H1 (cell line): ENCODE measurements around the gene C16orf54.

Source experiments
- FOSL1 ChIP-seq: IDR thresholded peaks from 2 replicates; pipeline ENCODE4 v1.6.1; 2011; ENCODE audit warnings: mild to moderate bottlenecking, low read depth, low read length, moderate library complexity; ENCODE audit not compliant: insufficient read depth
- JUN ChIP-seq: IDR thresholded peaks from 2 replicates; pipeline ENCODE4 v1.6.1; 2011; ENCODE audit warnings: low read depth, mild to moderate bottlenecking, improper control_type of control experiment, low read length
- POLR2A ChIP-seq, 2 experiments: IDR thresholded peaks; 1 replicate in 1 of 2; 2 replicates in 1 of 2; pipeline ENCODE4 v1.6.1; 2011; ENCODE audit warnings: low read depth in 2 of 2, low read length in 2 of 2, mild to moderate bottlenecking in 2 of 2; ENCODE audit errors: control extremely low read depth in 1 of 2
- RAD21 ChIP-seq, 2 experiments: IDR thresholded peaks in 1 of 2; conservative IDR thresholded peaks in 1 of 2; 2 replicates each; pipeline ENCODE4 v1.6.1; 2011; ENCODE audit warnings: low read depth in 2 of 2, low read length in 2 of 2, improper control_type of control experiment in 1 of 2, inconsistent platforms in 1 of 2, mild to moderate bottlenecking in 1 of 2, moderate library complexity in 1 of 2
- SP2 ChIP-seq: IDR thresholded peaks from 2 replicates; pipeline ENCODE4 v1.6.1; 2012; ENCODE audit warnings: mild to moderate bottlenecking, low read length, inconsistent platforms
- TEAD4 ChIP-seq: IDR thresholded peaks from 2 replicates; pipeline ENCODE4 v1.6.1; 2012; ENCODE audit warnings: low read depth, low read length, inconsistent platforms, mixed read lengths
- TF ChIP-seq, protein P1 (sequence below), 3 experiments: IDR thresholded peaks; 1 replicate in 2 of 3; 2 replicates in 1 of 3; pipeline versions ENCODE4 v1.5.1 to v1.6.1; 2011; ENCODE audit warnings: low read length in 3 of 3, mild to moderate bottlenecking in 3 of 3, inconsistent platforms in 2 of 3, low read depth in 1 of 3, moderate library complexity in 1 of 3; ENCODE audit not compliant: insufficient read depth in 1 of 3; ENCODE audit errors: control extremely low read depth in 1 of 3

DNA sequence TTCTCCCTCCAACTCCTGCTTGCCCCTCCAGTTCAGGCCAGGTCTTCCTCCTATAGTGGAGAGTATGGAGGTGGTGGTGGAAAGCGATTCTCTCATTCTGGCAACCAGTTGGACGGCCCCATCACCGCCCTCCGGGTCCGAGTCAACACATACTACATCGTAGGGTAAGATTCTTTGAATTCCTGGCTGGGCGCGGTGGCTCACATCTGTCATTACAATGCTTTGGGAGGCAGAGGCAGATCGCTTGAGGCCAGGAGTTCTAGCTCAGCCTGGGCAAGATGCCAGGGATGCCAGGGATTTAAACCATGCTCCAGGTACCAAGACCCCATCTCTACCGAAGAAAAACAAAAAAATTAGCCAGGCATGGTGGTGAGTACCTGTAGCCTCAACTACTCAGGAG is 33.7 kb upstream of the C16orf54 start:
- TF ChIP-seq, protein P1, sequence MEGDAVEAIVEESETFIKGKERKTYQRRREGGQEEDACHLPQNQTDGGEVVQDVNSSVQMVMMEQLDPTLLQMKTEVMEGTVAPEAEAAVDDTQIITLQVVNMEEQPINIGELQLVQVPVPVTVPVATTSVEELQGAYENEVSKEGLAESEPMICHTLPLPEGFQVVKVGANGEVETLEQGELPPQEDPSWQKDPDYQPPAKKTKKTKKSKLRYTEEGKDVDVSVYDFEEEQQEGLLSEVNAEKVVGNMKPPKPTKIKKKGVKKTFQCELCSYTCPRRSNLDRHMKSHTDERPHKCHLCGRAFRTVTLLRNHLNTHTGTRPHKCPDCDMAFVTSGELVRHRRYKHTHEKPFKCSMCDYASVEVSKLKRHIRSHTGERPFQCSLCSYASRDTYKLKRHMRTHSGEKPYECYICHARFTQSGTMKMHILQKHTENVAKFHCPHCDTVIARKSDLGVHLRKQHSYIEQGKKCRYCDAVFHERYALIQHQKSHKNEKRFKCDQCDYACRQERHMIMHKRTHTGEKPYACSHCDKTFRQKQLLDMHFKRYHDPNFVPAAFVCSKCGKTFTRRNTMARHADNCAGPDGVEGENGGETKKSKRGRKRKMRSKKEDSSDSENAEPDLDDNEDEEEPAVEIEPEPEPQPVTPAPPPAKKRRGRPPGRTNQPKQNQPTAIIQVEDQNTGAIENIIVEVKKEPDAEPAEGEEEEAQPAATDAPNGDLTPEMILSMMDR (IDR thresholded peaks at IDR 0.05; ENCODE audit: control extremely low read depth in 1 of 3, insufficient read depth in 1 of 3, low read depth in 1 of 3, low read length in 3 of 3) = no peak
- TF ChIP-seq RAD21 (IDR thresholded peaks at IDR 0.05 in 1 of 2, conservative IDR thresholded peaks at IDR 0.05 in 1 of 2; ENCODE audit: low read depth in 2 of 2, low read length in 2 of 2) (no peak), FOSL1 (no peak), POLR2A (IDR thresholded peaks at IDR 0.05; ENCODE audit: control extremely low read depth in 1 of 2, low read depth in 2 of 2, low read length in 2 of 2) (no peak), TEAD4 (peak; percentile 82), SP2 (no peak), JUN (no peak)
